Caco-2 (cell line): ENCODE measurements around the gene ESPL1. TPM values are rescaled to one million over a fixed set of nuclear protein-coding genes. Genes with fewer than 3 reads are reported as not detected.

Experiments used
- BruUV-seq: library from RNA; stranded (reverse); fragments of 400-500 nt; replicated peaks from 2 replicates; lab custom pipeline; 2021; lab: Mats Ljungman, UMichigan
- CTCF ChIA-PET: fragments of 300-600 bp; sonication (Branson Sonifier 250); formaldehyde crosslinking; loops from one replicate; lab custom pipeline; 2022; ENCODE audit warnings: antibody characterized with exemption; lab: Charles Lee
- POLR2A ChIA-PET: fragments of 300-600 bp; sonication (Branson Sonifier 250); formaldehyde crosslinking; loops from one replicate; lab custom pipeline; 2022; ENCODE audit warnings: antibody characterized with exemption; lab: Charles Lee
- DNase-seq, 2 experiments: peaks; one replicate each; pipeline versions ENCODE4 v3.0.0 to v3.0.0-alpha.2; 2020 to 2022
- H3K27me3 ChIP-seq: replicated peaks from 2 replicates; pipeline ENCODE4 v1.6.0; 2011; ENCODE audit warnings: low read length; ENCODE audit not compliant: control insufficient read depth, insufficient read depth
- H3K36me3 ChIP-seq: 2 replicates; pipeline ENCODE4 v1.5.1; 2011; ENCODE audit warnings: low read length; ENCODE audit not compliant: control insufficient read depth, insufficient read depth
- H3K4me1 ChIP-seq: fragments of 250-450 bp; sonication (Bioruptor Pico); 2 replicates; pipeline ENCODE4 v1.5.1; 2020; ENCODE audit warnings: mild to moderate bottlenecking
- H3K4me3 ChIP-seq: 2 replicates; pipeline ENCODE4 v1.5.1; 2011; ENCODE audit warnings: low read depth, mild to moderate bottlenecking, control low read depth, low read length
- H3K9me3 ChIP-seq: fragments of 250-450 bp; sonication (Bioruptor Pico); 2 replicates; pipeline ENCODE4 v1.5.1; 2020; ENCODE audit warnings: mild to moderate bottlenecking, moderate library complexity
- H3K27ac Mint-ChIP-seq: one replicate; pipeline ENCODE4 v1.8.0; 2022; ENCODE audit warnings: mixed read lengths; ENCODE audit not compliant: unreplicated experiment
- H3K27me3 Mint-ChIP-seq: one replicate; pipeline ENCODE4 v1.8.0; 2022; ENCODE audit warnings: mixed read lengths; ENCODE audit not compliant: insufficient read depth, unreplicated experiment
- H3K36me3 Mint-ChIP-seq: one replicate; pipeline ENCODE4 v1.8.0; 2022; ENCODE audit warnings: mild to moderate bottlenecking, mixed read lengths; ENCODE audit not compliant: insufficient read depth, unreplicated experiment
- H3K4me1 Mint-ChIP-seq: one replicate; pipeline ENCODE4 v1.8.0; 2022; ENCODE audit warnings: low read depth, mixed read lengths; ENCODE audit not compliant: unreplicated experiment
- H3K4me3 Mint-ChIP-seq: one replicate; pipeline ENCODE4 v1.8.0; 2022; ENCODE audit warnings: mild to moderate bottlenecking, moderate library complexity, mixed read lengths; ENCODE audit not compliant: unreplicated experiment
- H3K9me3 Mint-ChIP-seq: one replicate; pipeline ENCODE4 v1.8.0; 2022; ENCODE audit warnings: mixed read lengths; ENCODE audit not compliant: unreplicated experiment
- intact Hi-C: fragments of 100-400 bp; cut with micrococcal nuclease; formaldehyde crosslinking; loops from one replicate; pipeline ENCODE4 v1.10.0; 2022; ENCODE audit not compliant: unreplicated experiment
- total RNA-seq: library from RNA; stranded (reverse); gene quantifications from 2 replicates; pipeline ENCODE4 v1.2.3, GENCODE V29; 2022
- TF ChIP-seq, protein P1 (sequence below), 2 experiments: fragments of 200-600 bp in 1 of 2; IDR thresholded peaks; 1 replicate in 1 of 2; 2 replicates in 1 of 2; pipeline versions ENCODE4 v1.5.1 to v1.8.0; 2011 to 2022; ENCODE audit warnings: antibody characterized with exemption in 1 of 2, control low read depth in 1 of 2, inconsistent platforms in 1 of 2, low read depth in 1 of 2, low read length in 1 of 2, mild to moderate bottlenecking in 1 of 2, moderate library complexity in 1 of 2; ENCODE audit not compliant: insufficient read depth in 1 of 2, severe bottlenecking in 1 of 2, unreplicated experiment in 1 of 2

The ESPL1 gene
- total RNA-seq, 1 experiment from 2014 or later, result 32.3 TPM

DNA sequence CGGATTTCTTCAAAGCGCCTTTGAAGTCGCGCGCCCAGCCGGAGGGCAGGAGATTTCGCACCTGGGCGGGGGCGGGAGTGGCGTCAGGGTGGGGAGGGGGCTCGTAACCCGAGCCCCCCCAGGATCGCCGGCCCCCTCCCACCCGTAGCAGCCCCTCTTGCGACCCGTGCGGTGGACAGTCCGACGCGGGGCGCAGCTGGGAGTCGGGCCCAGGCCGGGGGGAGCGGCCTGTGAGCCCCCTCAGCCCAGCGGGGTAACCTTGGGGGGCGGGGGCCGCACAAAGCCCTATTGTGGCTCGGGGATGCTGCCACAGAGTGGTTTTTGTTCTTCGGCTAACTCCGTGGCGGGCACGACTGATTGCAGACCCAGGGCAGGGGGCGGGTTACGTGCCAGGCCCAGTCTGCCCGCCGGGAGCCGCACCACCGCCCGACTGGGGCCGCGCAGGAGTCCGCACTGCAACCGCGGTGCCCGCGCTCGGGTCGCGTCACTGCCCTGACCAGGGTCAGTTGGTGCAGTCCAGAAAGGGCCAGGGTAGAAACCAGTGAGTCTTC, 57.5 kb downstream of the ESPL1 start:
- TF ChIP-seq, protein P1, sequence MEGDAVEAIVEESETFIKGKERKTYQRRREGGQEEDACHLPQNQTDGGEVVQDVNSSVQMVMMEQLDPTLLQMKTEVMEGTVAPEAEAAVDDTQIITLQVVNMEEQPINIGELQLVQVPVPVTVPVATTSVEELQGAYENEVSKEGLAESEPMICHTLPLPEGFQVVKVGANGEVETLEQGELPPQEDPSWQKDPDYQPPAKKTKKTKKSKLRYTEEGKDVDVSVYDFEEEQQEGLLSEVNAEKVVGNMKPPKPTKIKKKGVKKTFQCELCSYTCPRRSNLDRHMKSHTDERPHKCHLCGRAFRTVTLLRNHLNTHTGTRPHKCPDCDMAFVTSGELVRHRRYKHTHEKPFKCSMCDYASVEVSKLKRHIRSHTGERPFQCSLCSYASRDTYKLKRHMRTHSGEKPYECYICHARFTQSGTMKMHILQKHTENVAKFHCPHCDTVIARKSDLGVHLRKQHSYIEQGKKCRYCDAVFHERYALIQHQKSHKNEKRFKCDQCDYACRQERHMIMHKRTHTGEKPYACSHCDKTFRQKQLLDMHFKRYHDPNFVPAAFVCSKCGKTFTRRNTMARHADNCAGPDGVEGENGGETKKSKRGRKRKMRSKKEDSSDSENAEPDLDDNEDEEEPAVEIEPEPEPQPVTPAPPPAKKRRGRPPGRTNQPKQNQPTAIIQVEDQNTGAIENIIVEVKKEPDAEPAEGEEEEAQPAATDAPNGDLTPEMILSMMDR (IDR thresholded peaks at IDR 0.05; ENCODE audit: insufficient read depth in 1 of 2, low read depth in 1 of 2, low read length in 1 of 2, severe bottlenecking in 1 of 2, unreplicated experiment in 1 of 2), result no peak
- Histone ChIP-seq H3K9me3 (no peaks in the 10 kb centered on the region), H3K4me1 (peaks cover 20% of the 10 kb centered on the region), H3K4me3 (peak overlapping the region; percentile 61), H3K27me3 (no peaks in the 10 kb centered on the region), H3K36me3 (no peaks in the 10 kb centered on the region; the same call in 1 of the 2 replicates)
- peaks cover 26% of the 10 kb centered on the region for H3K4me1 Mint-ChIP-seq
- H3K4me3 Mint-ChIP-seq, result peak overlapping the region; percentile 68
- H3K36me3 Mint-ChIP-seq, result peaks cover 9% of the 10 kb centered on the region
- peak in 1 of 2 experiments; percentile 46 for DNase-seq
- no peak overlapping the region for H3K27ac Mint-ChIP-seq
- ChIA-PET POLR2A (interaction anchor here (0.5 to 1.2 kb wide), 4 partner anchors 54 to 140 kb away, joined by 3 read pairs; partner anchors contain the start of gene SP1), CTCF (interaction anchor here (0.5 to 3.2 kb wide), 9 partner anchors 18 to 183 kb away, joined by 3 to 45 read pairs (median 4); partner anchors contain the start of genes PFDN5 and SP1)
- intact Hi-C loops, result loop anchor here (2.0 kb wide), 4 partner anchors 27 to 183 kb away; partner anchors contain the start of gene TARBP2
- BruUV-seq, result no TSS peak
- H3K27me3 Mint-ChIP-seq, result no peaks in the 10 kb centered on the region
- no peaks in the 10 kb centered on the region for H3K9me3 Mint-ChIP-seq

DNA sequence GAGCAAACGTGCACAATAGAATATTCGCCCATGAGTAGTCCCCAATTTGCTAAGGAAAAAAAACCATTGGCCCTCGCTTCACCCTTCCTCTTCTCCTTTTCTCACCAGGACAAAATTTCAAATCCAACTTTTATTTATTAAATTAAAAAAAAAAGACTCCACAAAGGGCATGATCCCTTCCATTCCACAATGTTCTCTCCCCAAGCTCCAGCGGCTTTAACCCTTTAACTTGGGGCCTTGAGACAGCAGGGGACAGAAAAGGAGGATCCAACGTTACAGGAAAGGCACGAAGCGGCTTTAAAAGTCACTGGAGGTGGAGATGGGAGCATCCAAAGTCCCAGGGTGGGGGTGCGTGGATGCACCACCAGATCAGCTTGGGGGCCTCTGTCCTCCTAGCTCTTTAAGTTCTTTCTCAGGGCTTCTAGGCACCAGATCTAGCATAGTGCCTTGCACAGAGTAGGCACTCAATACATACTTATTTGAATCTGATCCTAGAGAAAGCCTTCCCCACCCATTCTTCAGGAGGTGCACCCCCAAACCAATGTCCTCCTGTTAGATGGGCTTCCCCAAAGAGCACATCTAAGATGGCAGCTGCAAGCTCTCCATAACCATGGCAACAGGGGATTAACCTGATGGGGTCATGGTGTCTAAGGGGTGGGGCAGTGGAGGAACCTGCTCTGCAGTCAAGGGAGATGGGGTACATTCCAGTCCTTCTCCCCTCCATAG, 58.5 kb downstream of the ESPL1 start:
- Histone ChIP-seq H3K27me3 (no peaks in the 10 kb centered on the region), H3K4me1 (peaks cover 19% of the 10 kb centered on the region), H3K9me3 (no peaks in the 10 kb centered on the region), H3K36me3 (no peaks in the 10 kb centered on the region; the same call in 1 of the 2 replicates), H3K4me3 (no peak overlapping the region)
- DNase-seq, result no peak
- Mint-ChIP-seq H3K27ac (no peak overlapping the region), H3K27me3 (no peaks in the 10 kb centered on the region), H3K4me1 (peaks cover 18% of the 10 kb centered on the region), H3K4me3 (peak overlapping the region; percentile 48), H3K36me3 (no peaks in the 10 kb centered on the region), H3K9me3 (no peaks in the 10 kb centered on the region)
- intact Hi-C loops, result no loop called here
- TF ChIP-seq, protein P1 (IDR thresholded peaks at IDR 0.05; ENCODE audit: insufficient read depth in 1 of 2, low read depth in 1 of 2, low read length in 1 of 2, severe bottlenecking in 1 of 2, unreplicated experiment in 1 of 2), result no peak
- CTCF ChIA-PET, result interaction anchor here (3.4 kb wide), 1 partner anchor 19 kb away, joined by 30 read pairs; no protein-coding TSS in a partner anchor
- BruUV-seq, result no TSS peak
- POLR2A ChIA-PET, result no interaction called here

DNA sequence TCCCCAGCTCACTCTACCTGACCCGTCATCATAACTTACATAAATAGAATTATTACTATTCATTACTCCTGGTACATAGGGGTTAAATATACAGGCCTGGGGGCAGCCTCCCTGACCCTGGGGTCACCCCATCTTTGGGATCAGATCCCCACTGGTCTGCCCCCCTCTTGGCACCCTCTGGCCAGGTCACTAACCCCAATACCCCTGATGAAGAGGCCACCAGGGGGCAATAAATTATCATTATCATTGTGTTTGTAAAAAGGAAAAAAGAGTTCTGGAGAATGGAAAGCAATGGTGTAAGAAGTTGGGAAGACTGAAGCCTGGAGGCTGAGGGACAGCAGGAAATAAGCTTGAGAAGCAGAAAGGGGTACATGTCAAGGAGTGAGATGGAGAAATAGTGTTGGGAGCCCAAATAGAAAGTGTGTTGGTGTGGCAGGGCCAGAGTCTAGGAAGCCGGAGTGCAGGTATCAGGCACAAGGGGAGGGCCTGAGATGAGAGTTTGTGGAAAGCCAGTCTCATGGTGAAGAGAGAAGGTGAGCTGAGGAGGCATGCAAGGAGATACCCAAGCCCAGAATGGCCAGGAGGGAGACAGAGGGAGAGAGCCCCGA, 59.4 kb downstream of the ESPL1 start:
- no TSS peak for BruUV-seq
- Mint-ChIP-seq H3K27me3 (no peaks in the 10 kb centered on the region), H3K36me3 (no peaks in the 10 kb centered on the region), H3K4me3 (no peak overlapping the region), H3K4me1 (peaks cover 18% of the 10 kb centered on the region), H3K27ac (no peak overlapping the region), H3K9me3 (no peaks in the 10 kb centered on the region)
- Histone ChIP-seq H3K9me3 (no peaks in the 10 kb centered on the region), H3K27me3 (no peaks in the 10 kb centered on the region), H3K4me1 (peaks cover 12% of the 10 kb centered on the region), H3K36me3 (no peaks in the 10 kb centered on the region; the same call in 1 of the 2 replicates), H3K4me3 (no peak overlapping the region)
- intact Hi-C loops, result no loop called here
- DNase-seq, result peak in 1 of 2 experiments; percentile 25
- ChIA-PET CTCF (interaction anchor here (3.4 kb wide), 1 partner anchor 18 kb away, joined by 30 read pairs; no protein-coding TSS in a partner anchor), POLR2A (no interaction called here)
- TF ChIP-seq, protein P1 (IDR thresholded peaks at IDR 0.05; ENCODE audit: insufficient read depth in 1 of 2, low read depth in 1 of 2, low read length in 1 of 2, severe bottlenecking in 1 of 2, unreplicated experiment in 1 of 2), result peak in 1 of 2 experiments; percentile 29
